ENCODE measurements around the gene VEPH1. TPM values are rescaled to one million over a fixed set of nuclear protein-coding genes. Genes with fewer than 3 reads are reported as not detected.

Gene VEPH1
- total RNA-seq, 1 experiment from 2014 or later, result 7.7 TPM

DNA sequence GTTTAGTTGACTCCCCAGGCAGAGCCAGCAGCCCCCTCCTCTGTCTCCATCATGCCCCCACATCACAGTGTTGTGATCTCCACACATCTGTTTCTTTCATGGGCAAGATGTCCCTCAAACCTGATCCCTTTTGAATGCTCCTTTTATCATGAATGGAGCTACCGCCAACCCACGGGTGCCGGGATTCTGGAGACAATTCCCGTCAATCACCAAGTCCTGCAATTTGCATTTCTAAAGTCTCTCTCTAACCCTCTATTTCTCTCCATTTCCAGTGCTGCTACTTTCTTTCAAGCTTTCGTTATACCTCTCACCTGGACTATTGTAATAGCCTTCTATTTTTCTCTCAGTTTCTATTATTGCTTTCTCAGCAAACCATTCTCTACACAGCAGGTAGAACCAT is 253.6 kb downstream of the VEPH1 start:
- no peak overlapping the region for H3T11ph ChIP-seq (ENCODE audit: low read length)
- H3K56ac ChIP-seq (ENCODE audit: insufficient read length, low read depth, low read length), result no peak overlapping the region
- no peak overlapping the region for H3K27ac ChIP-seq (ENCODE audit: insufficient read length, low read depth, low read length)
- no peaks in the 10 kb centered on the region for H3K27me3 ChIP-seq (ENCODE audit: insufficient read depth, low read length)
- TF ChIP-seq, protein P1, sequence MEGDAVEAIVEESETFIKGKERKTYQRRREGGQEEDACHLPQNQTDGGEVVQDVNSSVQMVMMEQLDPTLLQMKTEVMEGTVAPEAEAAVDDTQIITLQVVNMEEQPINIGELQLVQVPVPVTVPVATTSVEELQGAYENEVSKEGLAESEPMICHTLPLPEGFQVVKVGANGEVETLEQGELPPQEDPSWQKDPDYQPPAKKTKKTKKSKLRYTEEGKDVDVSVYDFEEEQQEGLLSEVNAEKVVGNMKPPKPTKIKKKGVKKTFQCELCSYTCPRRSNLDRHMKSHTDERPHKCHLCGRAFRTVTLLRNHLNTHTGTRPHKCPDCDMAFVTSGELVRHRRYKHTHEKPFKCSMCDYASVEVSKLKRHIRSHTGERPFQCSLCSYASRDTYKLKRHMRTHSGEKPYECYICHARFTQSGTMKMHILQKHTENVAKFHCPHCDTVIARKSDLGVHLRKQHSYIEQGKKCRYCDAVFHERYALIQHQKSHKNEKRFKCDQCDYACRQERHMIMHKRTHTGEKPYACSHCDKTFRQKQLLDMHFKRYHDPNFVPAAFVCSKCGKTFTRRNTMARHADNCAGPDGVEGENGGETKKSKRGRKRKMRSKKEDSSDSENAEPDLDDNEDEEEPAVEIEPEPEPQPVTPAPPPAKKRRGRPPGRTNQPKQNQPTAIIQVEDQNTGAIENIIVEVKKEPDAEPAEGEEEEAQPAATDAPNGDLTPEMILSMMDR (conservative IDR thresholded peaks at IDR 0.05), result no peak
- H3K4ac ChIP-seq (ENCODE audit: low read depth, low read length), result no peak overlapping the region
- no peak overlapping the region for H2BK20ac ChIP-seq (ENCODE audit: low read depth, low read length, poor library complexity, severe bottlenecking)
- no peaks in the 10 kb centered on the region; a peak in 1 of 7 replicates for H3K36me3 Mint-ChIP-seq (ENCODE audit: insufficient read depth in 1 of 3, low read depth in 3 of 3)
- no CpG with 5 or more reads among the region's 5 CpGs for WGBS (ENCODE audit: extremely low coverage, insufficient read length, low lambda C conversion rate)
- H3K9ac ChIP-seq (ENCODE audit: extremely low read depth, insufficient read length, low read length), result no peak overlapping the region
- no peak overlapping the region for H2BK15ac ChIP-seq (ENCODE audit: low read depth, low read length)
- H3K23me2 ChIP-seq (ENCODE audit: insufficient read length, low read depth, low read length, poor library complexity, severe bottlenecking), result no peaks in the 10 kb centered on the region
- no peak overlapping the region for H3K4me3 Mint-ChIP-seq
- peaks cover 0 to 4% of the 10 kb centered on the region in 2 experiments; a peak in 1 of 5 replicates for H3K9me3 Mint-ChIP-seq
- H3K79me2 ChIP-seq (ENCODE audit: insufficient read depth, low read length), result no peaks in the 10 kb centered on the region
- H2BK5ac ChIP-seq (ENCODE audit: insufficient read length, low read length), result no peak overlapping the region
- peak overlapping the region in 2 of 3 experiments; percentile 9 to 72; a peak in 2 of 7 replicates for H3K27ac Mint-ChIP-seq
- DNase-seq, result no peak
- no peak overlapping the region for H3K18ac ChIP-seq (ENCODE audit: insufficient read length, low read depth, low read length)
- no peak overlapping the region for H2BK120ac ChIP-seq (ENCODE audit: low read depth, low read length, poor library complexity, severe bottlenecking)
- H3K79me1 ChIP-seq (ENCODE audit: insufficient read depth, low read depth, low read length, poor library complexity, severe bottlenecking), result no peaks in the 10 kb centered on the region
- no peak overlapping the region for H2AFZ ChIP-seq (ENCODE audit: low read length)
- no peak overlapping the region for H4K91ac ChIP-seq (ENCODE audit: insufficient read length, low read depth, low read length)
- H3K4me2 ChIP-seq (ENCODE audit: insufficient read depth, insufficient read length, low read length), result no peak overlapping the region
- H3K9me3 ChIP-seq (ENCODE audit: control insufficient read depth, low read depth, low read length), result no peaks in the 10 kb centered on the region
- H3K27me3 Mint-ChIP-seq (ENCODE audit: low read depth), result no peaks in the 10 kb centered on the region
- no peak overlapping the region for H3K23ac ChIP-seq (ENCODE audit: insufficient read length, low read depth, low read length)
- H4K5ac ChIP-seq (ENCODE audit: insufficient read length, low read depth, low read length), result no peak overlapping the region
- H2BK12ac ChIP-seq (ENCODE audit: insufficient read length, low read depth, low read length), result no peak overlapping the region
- no peaks in the 10 kb centered on the region for H4K20me1 ChIP-seq (ENCODE audit: control insufficient read depth, insufficient read depth, insufficient read length)
- H2AK5ac ChIP-seq (ENCODE audit: insufficient read length, low read length), result no peak overlapping the region
- H4K8ac ChIP-seq (replicated peaks; ENCODE audit: insufficient read length, low read depth, low read length), result no peak overlapping the region
- peaks cover 17 to 19% of the 10 kb centered on the region in 2 experiments for H3K4me1 Mint-ChIP-seq
- peaks cover 3% of the 10 kb centered on the region; the same call in 1 of the 2 replicates for H3K4me1 ChIP-seq (ENCODE audit: insufficient read depth, low read length)
- H3K14ac ChIP-seq (ENCODE audit: insufficient read depth, low read length), result no peak overlapping the region
